ENCODE results near the gene APAF1. TPM values are rescaled to one million over a fixed set of nuclear protein-coding genes. Genes with fewer than 3 reads are reported as not detected.
A peak's percentile ranks its signal among the peaks of the same experiment; 100 is the strongest.

Gene APAF1
- total and polyA plus RNA-seq, 8 donors, result 4.4 to 93.9 (median 18.5) TPM

DNA sequence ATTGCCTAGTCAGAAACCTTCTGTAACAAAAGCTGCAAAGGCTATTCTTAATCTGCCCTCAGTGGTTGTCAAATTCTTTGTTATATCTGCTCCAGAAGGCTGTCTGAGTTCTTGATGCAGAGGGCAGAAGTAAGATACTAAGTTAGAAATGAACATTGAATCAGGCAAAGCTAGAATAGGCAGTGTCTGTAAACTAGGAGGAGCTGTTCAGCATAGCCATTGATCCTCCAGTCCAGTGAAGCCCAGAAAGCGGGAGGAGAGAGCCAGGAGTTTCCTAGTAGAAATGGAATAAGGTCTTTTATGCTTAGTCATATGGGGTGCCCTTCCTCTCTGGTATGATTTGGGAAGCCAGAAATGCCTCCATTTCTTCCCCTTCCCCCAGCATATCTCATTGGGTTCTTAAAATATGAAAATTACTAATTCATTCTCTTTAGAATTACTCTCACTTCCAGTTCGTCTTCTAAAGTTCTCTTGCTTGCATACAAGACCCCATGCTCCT is 76.2 kb downstream of the APAF1 start:
- TF ChIP-seq POLR2AphosphoS5 (IDR thresholded peaks at IDR 0.05) (no peak), EP300 (IDR thresholded peaks at IDR 0.05) (no peak), POLR2A (IDR thresholded peaks at IDR 0.05) (no peak)
- TF ChIP-seq, protein P1, sequence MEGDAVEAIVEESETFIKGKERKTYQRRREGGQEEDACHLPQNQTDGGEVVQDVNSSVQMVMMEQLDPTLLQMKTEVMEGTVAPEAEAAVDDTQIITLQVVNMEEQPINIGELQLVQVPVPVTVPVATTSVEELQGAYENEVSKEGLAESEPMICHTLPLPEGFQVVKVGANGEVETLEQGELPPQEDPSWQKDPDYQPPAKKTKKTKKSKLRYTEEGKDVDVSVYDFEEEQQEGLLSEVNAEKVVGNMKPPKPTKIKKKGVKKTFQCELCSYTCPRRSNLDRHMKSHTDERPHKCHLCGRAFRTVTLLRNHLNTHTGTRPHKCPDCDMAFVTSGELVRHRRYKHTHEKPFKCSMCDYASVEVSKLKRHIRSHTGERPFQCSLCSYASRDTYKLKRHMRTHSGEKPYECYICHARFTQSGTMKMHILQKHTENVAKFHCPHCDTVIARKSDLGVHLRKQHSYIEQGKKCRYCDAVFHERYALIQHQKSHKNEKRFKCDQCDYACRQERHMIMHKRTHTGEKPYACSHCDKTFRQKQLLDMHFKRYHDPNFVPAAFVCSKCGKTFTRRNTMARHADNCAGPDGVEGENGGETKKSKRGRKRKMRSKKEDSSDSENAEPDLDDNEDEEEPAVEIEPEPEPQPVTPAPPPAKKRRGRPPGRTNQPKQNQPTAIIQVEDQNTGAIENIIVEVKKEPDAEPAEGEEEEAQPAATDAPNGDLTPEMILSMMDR (IDR thresholded peaks at IDR 0.05), result no peak
- intact Hi-C loops (cut with DNase I; ENCODE audit: low total_unique reads), result no loop called here

DNA sequence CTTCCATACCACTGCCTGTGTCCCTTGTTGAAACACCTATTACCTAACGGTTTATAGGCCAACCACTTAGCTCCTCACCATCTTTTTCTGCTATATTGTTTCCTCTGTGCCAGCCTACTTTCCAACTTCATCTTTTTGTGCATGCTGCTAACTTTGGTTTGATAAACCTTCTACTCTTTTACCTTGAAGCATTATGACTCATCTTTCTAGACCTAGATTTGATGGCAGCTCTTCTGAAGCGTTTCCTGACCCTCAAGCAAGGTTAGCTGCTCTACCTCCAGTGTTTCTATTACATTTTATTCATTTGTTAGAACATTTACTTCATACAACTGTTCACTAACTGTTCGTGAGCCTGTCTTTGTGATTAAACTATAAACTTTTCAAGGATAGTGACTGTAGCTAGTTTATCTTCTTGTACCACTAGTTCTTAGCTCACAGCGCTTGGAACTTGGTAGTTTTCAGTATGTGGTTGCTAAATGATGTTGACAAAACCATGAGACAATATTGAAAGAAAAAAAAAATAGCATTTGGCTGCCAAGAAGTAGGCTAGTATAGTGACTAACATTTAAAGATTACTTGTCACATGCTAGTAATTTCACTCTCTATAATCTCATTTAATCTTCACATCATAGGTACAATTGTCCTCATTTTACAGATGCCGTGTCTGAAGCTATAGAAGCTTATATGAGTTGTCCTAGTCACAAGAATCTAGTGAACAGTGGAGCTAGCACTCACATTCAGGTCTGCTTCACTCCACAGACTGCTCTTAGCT is 79.5 kb downstream of the APAF1 start:
- DNase-seq, result no peak
- Histone ChIP-seq H3K27ac (no peak overlapping the region), H3K36me3 (peaks cover 13 to 93% (median 91%) of the 10 kb centered on the region in 4 donors), H3K4me3 (no peak overlapping the region), H3K4me1 (no peaks in the 10 kb centered on the region), H3K27me3 (no peaks in the 10 kb centered on the region), H3K9me3 (no peaks in the 10 kb centered on the region)
- intact Hi-C loops (cut with DNase I; ENCODE audit: low total_unique reads), result no loop called here
- WGBS, 5 donors, result 58 to 81% (median 66%) methylated on average over 5 of the region's 5 CpGs
- TF ChIP-seq, protein P1 (IDR thresholded peaks at IDR 0.05), result no peak
- no peak for TF ChIP-seq EP300 (IDR thresholded peaks at IDR 0.05)
- no peak for TF ChIP-seq POLR2AphosphoS5 (IDR thresholded peaks at IDR 0.05)
- TF ChIP-seq POLR2A (IDR thresholded peaks at IDR 0.05), result no peak

More for the DNA sequence above, 76.2 kb downstream of the APAF1 start:
- Histone ChIP-seq H3K36me3 (peaks cover 8 to 91% (median 83%) of the 10 kb centered on the region in 4 donors), H3K4me3 (no peak overlapping the region), H3K27ac (no peak overlapping the region), H3K4me1 (no peaks in the 10 kb centered on the region), H3K9me3 (no peaks in the 10 kb centered on the region), H3K27me3 (no peaks in the 10 kb centered on the region)
- no peak for DNase-seq
- 79 to 96% (median 91%) methylated on average over 2 of the region's 2 CpGs for WGBS, 5 donors

GRCh38 chr12:98725476-98726247 is 80.6 kb downstream of the APAF1 start:
- Histone ChIP-seq H3K4me3 (no peak overlapping the region), H3K27me3 (no peaks in the 10 kb centered on the region), H3K36me3 (peaks cover 13 to 97% (median 95%) of the 10 kb centered on the region in 4 donors), H3K4me1 (no peaks in the 10 kb centered on the region), H3K9me3 (no peaks in the 10 kb centered on the region), H3K27ac (no peak overlapping the region)
- intact Hi-C loops (cut with DNase I; ENCODE audit: low total_unique reads), result no loop called here
- DNase-seq, result peak in 1 of 2 donors; percentile 78
- WGBS, 5 donors, result 56 to 68% (median 65%) methylated on average over 5 of the region's 5 CpGs
- no peak for TF ChIP-seq EP300 (IDR thresholded peaks at IDR 0.05)
- no peak for TF ChIP-seq POLR2AphosphoS5 (IDR thresholded peaks at IDR 0.05)
- no peak for TF ChIP-seq POLR2A (IDR thresholded peaks at IDR 0.05)
- TF ChIP-seq, protein P1 (IDR thresholded peaks at IDR 0.05), result no peak

- 93 to 98% (median 96%) methylated on average over 5 of the region's 5 CpGs for WGBS, 5 donors
- intact Hi-C loops (cut with DNase I; ENCODE audit: low total_unique reads), result no loop called here
These were observed 82.1 kb downstream of the APAF1 start for GRCh38 chr12:98727196-98727595.

More at GRCh38 chr12:98727196-98727595, 82.1 kb downstream of the APAF1 start:
- H3K9me3 ChIP-seq, result no peaks in the 10 kb centered on the region
- no peak for DNase-seq
- no peak for TF ChIP-seq POLR2A (IDR thresholded peaks at IDR 0.05)
- no peak for TF ChIP-seq EP300 (IDR thresholded peaks at IDR 0.05)
- TF ChIP-seq POLR2AphosphoS5 (IDR thresholded peaks at IDR 0.05), result no peak
- TF ChIP-seq, protein P1 (IDR thresholded peaks at IDR 0.05), result no peak
- H3K4me1 ChIP-seq, result no peaks in the 10 kb centered on the region
- H3K27me3 ChIP-seq, result no peaks in the 10 kb centered on the region
- H3K27ac ChIP-seq, result no peak overlapping the region
- H3K36me3 ChIP-seq, result peaks cover 13 to 99% (median 96%) of the 10 kb centered on the region in 4 donors
- H3K4me3 ChIP-seq, result no peak overlapping the region
